Measurements from ENCODE around the gene GCM1.

The GCM1 gene

DNA sequence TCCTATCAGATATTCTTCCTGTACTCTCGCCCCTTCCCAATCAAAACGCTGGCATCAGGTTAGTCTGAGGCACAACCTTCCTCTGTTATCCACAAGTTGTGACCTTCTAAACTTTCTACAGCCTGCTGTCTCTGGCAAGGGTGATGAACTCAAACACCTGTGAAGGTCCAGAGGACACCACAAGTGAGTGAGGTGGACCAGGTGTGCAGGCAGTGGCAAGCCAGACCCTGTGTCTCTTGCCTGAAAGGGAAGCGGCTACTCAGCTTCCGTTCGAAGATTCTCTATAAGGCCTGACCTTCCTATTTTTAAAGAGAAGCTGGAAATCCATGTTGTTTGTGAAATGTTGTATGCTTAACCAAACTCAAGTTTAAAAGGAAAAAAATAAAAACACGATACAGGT lies 36.8 kb downstream of the GCM1 start:
- no peak for DNase-seq (ENCODE audit: extremely low read depth in 1 of 2, low read depth in 1 of 2)

DNA sequence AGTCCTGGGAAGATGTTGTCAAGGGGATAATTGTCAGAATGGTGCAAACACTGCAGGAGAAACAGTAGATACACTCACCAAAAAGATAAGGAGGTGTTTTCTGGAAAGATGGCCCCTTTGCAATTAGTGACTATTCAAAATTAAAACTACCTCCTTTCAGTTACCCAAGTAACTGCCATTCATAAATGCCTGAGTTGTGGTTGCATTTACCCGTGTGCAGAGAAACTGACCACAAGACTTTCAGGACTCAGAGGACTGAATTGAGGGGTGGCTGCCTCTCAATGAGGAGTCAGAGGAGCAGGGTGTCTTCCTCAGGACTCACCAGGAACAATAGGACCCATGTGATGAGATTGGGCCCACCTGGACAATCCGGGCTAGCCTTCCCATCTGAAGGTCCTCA lies 39.0 kb downstream of the GCM1 start:
- no peak for DNase-seq (ENCODE audit: extremely low read depth in 1 of 2, low read depth in 1 of 2)

DNA sequence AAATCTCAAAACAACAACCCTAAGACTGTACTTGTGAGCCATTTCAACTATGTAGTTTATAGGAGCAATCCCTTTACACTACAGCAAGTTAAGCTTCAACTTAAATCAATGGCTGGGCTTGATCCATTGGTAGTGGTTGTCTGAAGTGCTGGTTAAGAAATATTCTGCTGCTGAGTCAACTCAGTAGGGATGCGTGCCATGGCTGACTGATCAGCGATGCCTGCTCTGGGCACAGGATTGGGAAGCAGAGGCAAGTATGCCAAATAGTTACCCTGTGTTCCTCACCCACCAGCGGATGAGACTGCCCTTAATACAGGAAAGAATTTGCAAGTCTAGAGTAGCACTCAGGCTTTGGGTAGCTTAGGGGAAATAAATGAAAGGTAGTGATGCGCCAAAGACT lies 41.5 kb downstream of the GCM1 start:
- no peak for DNase-seq (ENCODE audit: extremely low read depth in 1 of 2, low read depth in 1 of 2)

DNA sequence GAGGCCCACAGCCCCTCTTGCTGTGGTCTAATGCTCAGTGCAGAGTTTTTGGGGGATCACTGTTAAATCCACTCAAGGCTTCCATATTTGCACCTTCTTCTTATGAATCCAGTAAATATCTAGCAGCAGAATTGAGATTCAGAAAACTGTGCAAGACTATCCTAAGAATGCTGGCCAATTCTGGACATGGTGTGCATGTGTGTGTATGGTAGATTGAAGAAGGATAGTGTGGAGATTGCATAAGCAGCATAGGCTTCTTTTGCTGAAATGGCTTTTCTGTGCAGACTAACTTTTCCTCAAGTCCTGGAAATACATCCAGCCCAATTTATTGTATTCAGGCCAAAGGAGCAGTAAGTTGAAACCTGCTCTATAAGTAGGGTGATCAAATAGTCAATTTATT lies 43.7 kb downstream of the GCM1 start:
- no peak for DNase-seq (ENCODE audit: extremely low read depth in 1 of 2, low read depth in 1 of 2)

DNA sequence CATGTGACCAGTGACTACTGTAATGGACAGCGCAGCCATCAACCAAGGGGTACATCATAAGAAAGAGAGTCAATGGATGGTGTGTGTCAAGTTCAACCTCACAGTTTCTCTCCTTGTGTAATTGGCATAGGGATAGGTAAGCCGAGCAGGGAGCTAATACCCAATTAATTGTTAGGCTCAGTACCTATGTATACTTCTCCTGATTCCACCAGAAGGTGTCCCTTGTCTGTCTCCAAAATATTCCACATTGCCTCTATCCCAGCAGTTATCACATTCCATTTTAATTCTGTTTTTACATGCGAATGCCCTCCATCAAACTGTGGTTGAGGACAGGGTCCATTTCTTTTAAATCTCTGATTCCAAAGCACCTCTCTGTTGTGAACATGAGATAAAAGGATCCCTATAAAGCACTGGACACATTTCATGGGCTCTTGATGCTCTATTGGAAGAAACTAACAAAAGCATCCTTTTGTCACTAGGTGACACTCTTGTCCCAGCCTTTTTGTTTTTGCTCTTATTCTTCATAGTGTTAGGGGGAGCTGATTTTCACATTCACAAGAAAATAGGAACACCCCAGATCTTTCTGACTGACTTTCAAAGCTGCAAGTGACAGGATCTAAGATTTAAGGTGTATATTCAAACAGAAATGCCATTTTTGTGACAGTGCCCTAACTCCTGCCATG lies 44.5 kb downstream of the GCM1 start:
- DNase-seq (ENCODE audit: extremely low read depth in 1 of 2, low read depth in 1 of 2): no peak

DNA sequence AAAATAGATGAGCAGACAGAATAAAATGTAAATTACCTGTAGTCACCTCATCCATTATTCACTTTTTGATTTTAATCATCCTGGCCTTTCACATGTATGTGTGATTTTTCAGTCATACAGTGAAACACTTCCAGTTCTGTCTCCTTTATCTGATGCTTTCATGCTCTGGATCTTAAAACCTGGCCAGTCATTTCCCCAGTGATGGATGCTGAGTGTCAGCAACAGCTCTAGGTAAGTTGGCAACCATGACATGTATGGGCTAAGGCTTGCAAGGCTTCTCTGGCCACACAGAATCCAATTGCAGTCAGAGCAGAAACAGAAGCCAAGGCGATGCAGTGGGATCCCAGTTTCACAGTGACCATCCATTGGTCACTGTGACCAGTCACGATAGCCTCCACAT lies 47.6 kb downstream of the GCM1 start:
- DNase-seq (ENCODE audit: extremely low read depth in 1 of 2, low read depth in 1 of 2): no peak

DNA sequence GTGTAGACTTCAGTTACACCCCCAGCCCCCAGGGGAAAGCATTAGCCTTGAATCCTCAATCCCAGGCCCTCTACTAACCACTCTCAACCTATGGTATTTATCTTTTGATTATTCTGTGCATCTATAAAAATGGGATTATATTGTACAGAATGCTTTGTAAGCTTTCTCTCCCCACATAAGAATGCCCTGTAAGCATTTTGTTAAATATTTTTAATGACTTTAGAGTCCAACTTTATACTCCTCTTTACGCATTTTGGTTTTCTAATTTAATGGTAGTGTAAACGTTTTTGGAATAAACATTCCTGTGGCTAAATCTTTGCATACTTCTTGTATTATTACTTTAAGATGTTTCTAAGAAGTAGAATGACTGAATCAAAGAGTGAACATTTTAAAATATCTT lies 48.1 kb downstream of the GCM1 start:
- no peak for DNase-seq (ENCODE audit: extremely low read depth in 1 of 2, low read depth in 1 of 2)

DNA sequence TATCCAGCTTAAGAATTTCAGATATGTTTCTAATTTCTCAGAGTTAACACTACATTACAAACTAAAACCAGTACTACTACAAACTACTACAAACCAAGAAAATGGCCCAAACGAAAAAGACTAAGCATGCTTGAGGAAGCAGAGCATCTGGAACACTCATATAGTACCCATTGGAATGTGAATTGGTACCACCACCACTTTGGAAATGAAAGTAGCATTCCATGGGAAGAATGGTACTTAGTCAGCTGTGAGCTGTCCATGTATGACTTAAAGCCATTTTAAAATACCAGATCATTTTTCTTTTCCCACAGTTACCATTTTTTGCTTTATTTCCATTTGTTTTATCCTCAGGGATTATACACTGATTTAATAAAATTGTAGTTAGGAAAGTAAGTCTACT lies 52.9 kb downstream of the GCM1 start:
- DNase-seq (ENCODE audit: extremely low read depth in 1 of 2, low read depth in 1 of 2): no peak

DNA sequence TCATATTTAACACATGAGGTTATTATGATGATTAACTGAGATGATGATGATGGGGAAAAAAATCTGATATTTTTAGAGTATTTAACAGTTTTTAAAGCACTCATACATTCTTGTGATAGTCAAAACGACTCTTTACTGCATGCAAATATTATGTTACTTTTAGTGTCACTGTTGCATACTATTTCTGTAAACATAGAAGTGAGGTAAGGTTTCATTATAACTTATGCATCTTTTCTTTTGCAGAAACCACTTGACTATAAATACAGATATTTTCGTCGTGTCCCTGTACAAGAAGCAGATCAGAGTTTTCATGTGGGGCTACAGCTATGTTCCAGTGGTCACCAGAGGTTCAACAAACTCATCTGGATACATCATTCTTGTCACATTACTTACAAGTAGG lies 53.4 kb downstream of the GCM1 start:
- no peak for DNase-seq (ENCODE audit: extremely low read depth in 1 of 2, low read depth in 1 of 2)

DNA sequence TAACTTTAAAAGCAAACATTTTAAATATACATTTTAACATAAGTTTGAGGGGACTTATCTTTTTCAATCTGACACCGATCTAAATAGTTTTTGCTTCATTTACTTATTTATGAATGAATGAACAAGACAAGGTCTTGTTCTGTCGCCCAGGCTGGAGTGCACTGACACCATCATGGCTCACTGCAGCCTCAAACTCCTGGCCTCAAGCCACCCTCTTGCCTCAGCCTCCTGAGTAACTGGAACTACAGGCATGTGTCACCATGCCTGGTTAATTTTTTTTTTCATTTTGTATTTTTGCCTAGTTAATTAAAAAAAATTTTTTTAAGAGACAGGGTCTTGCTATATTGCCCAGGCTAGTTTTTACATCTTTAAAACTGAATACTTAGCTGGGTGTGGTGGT lies 58.1 kb downstream of the GCM1 start:
- no peak for DNase-seq (ENCODE audit: extremely low read depth in 1 of 2, low read depth in 1 of 2)

DNA sequence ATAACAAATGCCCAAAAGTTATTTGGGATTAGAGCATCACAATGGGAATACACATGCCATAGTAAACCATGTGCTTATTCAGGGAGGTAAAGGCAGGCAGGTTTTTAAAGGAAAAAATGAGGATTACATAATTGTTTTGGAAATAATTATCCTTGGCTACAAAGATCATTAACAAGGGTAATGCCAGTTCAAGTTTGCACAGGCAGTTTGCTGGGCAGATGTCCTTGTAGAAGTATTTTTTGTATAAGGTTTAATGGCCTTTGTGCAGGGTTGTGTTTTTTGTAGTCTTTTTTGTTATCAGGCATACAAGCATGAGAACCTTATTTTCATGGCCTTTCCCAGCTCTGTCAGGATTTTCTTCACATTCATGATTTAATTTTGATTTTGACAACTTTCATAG lies 58.7 kb downstream of the GCM1 start:
- DNase-seq (ENCODE audit: extremely low read depth in 1 of 2, low read depth in 1 of 2): no peak

DNA sequence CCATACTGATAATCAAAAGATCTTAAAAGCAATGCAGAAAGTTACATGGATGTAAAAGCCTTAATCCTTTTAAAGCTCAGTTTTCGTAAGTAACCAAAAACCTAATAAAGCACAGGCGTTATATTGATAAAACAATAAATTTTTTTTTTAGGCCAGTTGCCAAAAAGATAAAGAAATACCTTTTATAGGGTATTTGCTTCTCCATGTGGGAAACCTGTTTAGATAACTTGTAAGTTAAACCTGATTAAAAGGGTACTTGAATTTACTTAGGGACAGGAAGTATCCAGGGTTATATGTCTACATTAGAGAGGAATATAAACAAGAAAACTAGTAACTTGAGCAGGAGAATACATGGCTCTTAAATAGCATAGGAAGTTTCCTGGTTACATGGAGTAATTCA lies 62.3 kb downstream of the GCM1 start:
- no peak for DNase-seq (ENCODE audit: extremely low read depth in 1 of 2, low read depth in 1 of 2)

DNA sequence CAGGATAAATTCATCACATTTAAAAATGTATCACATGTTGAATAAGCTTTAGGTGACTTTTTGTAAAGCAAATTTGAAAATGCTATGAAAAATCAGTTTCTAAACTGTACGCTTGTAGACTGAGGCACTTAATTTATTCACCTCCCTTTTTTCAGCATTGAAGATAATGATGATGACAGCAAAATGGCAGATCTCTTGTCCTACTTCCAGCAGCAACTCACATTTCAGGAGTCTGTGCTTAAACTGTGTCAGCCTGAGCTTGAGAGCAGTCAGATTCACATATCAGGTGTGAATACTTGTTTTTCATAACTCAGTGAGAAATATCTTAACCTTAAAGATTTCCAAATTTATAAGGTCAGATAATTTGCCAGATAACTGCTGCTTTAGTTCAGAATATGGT lies 67.8 kb downstream of the GCM1 start:
- DNase-seq (ENCODE audit: extremely low read depth in 1 of 2, low read depth in 1 of 2): no peak
